GM18868 (cell line): ENCODE results near the gene PKD2L1.
"Not testable (repeated sequence)": the region's sequence is repeated elsewhere in the genome, so short reads cannot be mapped to it uniquely, and the experiment has no call there.

ENCODE experiments used
- ATAC-seq: cut with Tn5 transposase; IDR thresholded peaks from one replicate; pipeline ENCODE4 v1.9.1; 2021; ENCODE audit warnings: mild to moderate bottlenecking, moderate library complexity; ENCODE audit not compliant: unreplicated experiment

The PKD2L1 gene

DNA sequence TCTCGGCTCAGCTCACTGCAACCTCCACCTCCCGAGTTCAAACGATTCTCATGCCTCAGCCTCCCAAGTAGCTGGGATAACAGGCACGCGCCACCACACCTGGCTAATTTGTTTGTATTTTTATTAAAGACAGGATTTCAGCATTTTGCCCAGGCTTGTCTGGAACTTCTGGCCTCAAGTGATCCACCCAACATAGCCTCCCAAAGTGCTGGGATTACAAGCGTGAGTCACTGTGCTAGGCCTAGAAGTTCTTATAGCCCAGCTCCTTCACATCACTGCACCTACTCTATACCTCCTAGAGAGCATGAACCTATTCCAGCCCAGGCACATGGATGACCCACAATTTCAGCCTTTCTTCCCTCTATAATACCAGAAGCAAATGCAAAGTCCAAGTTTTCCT is 42.3 kb downstream of the PKD2L1 start:
- no peak for ATAC-seq

- peak; percentile 90 for ATAC-seq
Measured at GRCh38 chr10:100286051-100287033, 43.7 kb downstream of the PKD2L1 start, which contains the start of gene BLOC1S2. Gene BLOC1S2 (minus strand): TSS chr10:100286680. CDS start chr10:100286659, 21 bp downstream.

DNA sequence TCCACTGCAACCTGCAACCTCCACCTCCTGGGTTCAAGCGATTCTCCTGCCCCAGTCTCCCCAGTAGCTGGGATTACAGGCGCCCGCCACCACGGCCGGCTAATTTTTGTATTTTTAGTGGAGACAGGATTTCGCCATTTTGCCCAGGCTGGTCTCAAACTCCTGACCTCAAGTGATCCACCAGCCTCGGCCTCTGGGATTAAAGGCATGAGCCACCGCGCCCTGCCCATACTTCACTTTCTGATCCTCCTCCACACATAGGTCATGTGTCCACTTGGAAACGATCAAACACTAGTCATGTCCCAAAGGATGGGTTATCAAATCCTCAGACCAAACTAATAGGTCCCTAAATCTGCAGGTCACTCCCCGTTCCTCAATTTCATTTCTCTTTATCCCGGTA is 44.7 kb downstream of the PKD2L1 start:
- ATAC-seq: not testable (repeated sequence)

- ATAC-seq: no peak
Measured at GRCh38 chr10:100282907-100283306, 47.1 kb downstream of the PKD2L1 start.

GRCh38 chr10:100276971-100277370 is 53.1 kb downstream of the PKD2L1 start:
- ATAC-seq: not testable (repeated sequence)

DNA sequence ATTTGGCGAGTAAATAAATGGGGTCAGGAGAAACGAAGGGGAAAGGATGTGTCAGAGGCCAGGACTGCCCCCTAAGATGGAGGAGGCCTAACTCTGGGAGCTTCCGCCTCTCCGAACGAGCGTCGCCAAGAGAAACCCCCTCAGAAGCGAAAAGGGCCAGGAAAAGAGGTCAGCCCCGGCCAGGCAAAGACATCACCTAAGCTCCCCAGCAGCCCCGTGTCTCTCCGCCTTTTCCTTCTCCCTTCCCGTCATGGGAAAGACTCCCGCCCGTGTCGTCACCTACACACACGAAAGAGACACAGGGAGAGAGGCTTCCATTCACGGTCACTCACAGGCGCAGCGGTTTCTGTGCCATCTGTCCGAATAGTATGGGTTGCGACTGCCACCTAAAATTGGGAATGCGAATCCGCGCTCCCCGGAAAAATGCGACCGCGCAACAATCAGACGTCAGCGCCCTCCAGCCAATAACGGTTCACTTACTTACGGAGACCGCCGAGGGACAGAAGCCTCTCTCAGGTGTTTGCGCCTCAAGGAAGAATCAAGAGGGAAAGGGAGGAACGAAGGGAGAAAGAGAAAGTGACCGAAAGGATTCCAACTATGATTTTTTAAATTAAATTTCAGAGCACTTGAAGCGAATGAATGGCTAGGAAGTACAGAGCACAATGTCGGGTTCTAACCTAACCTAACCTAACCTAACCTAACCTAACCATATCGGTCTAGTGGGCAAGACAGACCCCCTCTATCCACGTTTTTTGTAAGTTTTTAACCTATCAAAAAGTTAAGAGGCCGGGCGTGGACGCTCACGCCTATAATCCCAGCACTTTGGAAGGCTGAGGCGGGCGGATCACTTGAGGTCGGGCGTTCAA is 62.6 kb downstream of the PKD2L1 start, which contains the start of gene CWF19L1:
Gene CWF19L1, minus strand, starts transcription at position 400 of the 866 bp plus-strand sequence. Its CDS starts 45 bp downstream, at position 355.
- peak; percentile 77 for ATAC-seq

GRCh38 chr10:100265821-100266485 is 64.1 kb downstream of the PKD2L1 start:
- ATAC-seq: no peak

DNA sequence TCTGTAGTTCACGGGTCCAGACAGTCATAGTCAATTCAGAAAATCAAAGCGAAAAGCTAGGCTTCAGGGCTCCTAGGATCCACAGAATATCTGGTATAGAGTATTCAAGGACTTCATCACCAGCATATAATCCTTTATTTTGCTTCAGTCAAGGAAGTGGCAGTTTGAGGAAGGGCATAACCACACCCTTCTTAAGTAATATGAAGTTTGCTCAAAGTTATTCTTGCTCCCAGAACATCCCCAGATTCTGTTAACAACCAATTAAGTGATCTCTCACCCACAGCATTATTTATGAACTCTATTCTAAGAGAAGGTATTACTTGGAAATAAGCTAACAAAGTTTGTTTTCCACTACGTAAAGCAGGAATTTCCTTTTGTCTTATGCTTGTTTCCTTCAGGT is 75.8 kb downstream of the PKD2L1 start:
- no peak for ATAC-seq

GRCh38 chr10:100253041-100253440 is 77.0 kb downstream of the PKD2L1 start:
- no peak for ATAC-seq

DNA sequence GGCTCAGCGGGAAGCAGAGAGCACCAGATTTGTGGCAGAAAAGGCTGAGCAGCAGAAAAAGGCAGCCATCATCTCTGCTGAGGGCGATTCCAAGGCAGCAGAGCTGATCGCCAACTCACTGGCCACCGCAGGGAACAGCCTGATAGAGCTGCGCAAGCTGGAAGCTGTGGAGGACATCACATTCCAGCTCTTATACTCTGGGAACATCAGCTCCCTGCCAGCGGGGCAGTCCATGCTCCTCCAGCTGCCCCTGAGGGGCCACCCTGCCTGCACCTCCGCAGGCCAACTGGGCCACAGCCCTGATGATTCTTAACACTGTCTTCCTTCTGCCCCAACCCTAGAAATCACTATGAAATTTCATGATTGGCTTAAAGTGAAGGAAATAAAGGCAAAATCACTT is 81.2 kb downstream of the PKD2L1 start:
- no peak for ATAC-seq

- no peak for ATAC-seq
Measured at GRCh38 chr10:100245484-100246220, 84.4 kb downstream of the PKD2L1 start.

GRCh38 chr10:100239851-100240250 is 90.2 kb downstream of the PKD2L1 start:
- no peak for ATAC-seq

DNA sequence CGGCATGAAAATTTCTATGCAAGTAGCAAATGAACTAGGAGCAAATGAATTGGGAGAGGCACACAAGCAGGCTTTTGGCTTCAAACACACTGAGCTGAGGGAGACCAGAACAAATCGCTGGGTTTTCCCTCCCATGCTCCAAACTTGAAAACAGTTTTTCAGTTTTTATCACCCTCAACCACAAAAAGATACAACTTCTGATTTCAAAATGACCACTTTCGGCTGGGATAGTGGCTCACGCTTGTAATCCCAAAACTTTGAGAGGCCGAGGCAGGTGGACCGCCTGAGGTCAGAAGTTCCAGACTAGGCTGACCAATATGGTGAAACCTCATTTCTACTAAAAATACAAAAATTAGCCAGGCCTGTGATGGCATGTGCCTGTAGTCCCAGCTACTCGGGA is 91.6 kb downstream of the PKD2L1 start:
- no peak for ATAC-seq
